Suprapubic skin (tissue), 4 donors: ENCODE data around the gene PTPRN2. TPM values are rescaled to one million over a fixed set of nuclear protein-coding genes. Genes with fewer than 3 reads are reported as not detected.
"Not testable (repeated sequence)": the region's sequence is repeated elsewhere in the genome, so short reads cannot be mapped to it uniquely, and the experiment has no call there.

Source experiments
- DNase-seq, 2 donors: peaks; one replicate each; pipeline ENCODE4 v3.0.0-alpha.2; 2019; ENCODE audit warnings: low spot score in 2 of 2
- H3K27ac ChIP-seq: fragments of 200-600 bp; sonication (generic); one replicate; pipeline ENCODE4 v1.5.1; 2019
- H3K27me3 ChIP-seq: fragments of 200-600 bp; sonication (generic); one replicate; pipeline ENCODE4 v1.5.1; 2019
- H3K36me3 ChIP-seq: fragments of 200-600 bp; sonication (generic); one replicate; pipeline ENCODE4 v1.5.1; 2019
- H3K4me1 ChIP-seq: fragments of 200-600 bp; sonication (generic); one replicate; pipeline ENCODE4 v1.5.1; 2019
- H3K4me3 ChIP-seq: fragments of 200-600 bp; sonication (generic); one replicate; pipeline ENCODE4 v1.5.1; 2019; ENCODE audit warnings: mild to moderate bottlenecking
- H3K9me3 ChIP-seq: fragments of 200-600 bp; sonication (generic); one replicate; pipeline ENCODE4 v1.5.1; 2019
- EP300 ChIP-seq: sonication (generic); formaldehyde crosslinking; IDR thresholded peaks from one replicate; pipeline ENCODE4 v1.6.1; 2017; ENCODE audit warnings: antibody characterized with exemption
- POLR2A ChIP-seq, 2 donors: fragments of 450-650 bp; IDR thresholded peaks; one replicate each; pipeline ENCODE4 v1.6.1; 2017; ENCODE audit warnings: antibody characterized with exemption in 2 of 2, mild to moderate bottlenecking in 2 of 2, moderate library complexity in 2 of 2
- POLR2AphosphoS5 ChIP-seq, 3 donors: sonication (generic); formaldehyde crosslinking; IDR thresholded peaks; one replicate each; pipeline ENCODE4 v1.6.1; 2017; ENCODE audit warnings: antibody characterized with exemption in 3 of 3
- WGBS: methylation state at CpG from one replicate; pipeline ENCODE4 v1.1.5; 2018; 5-methylcytosine and 5-hydroxymethylcytosine counted together
- total RNA-seq, 4 donors: library from RNA; depleted of rRNA; stranded (reverse); fragments of >200 nt; gene quantifications; one replicate each; pipeline ENCODE4 v1.1.0, GENCODE V29; 2016
- TF ChIP-seq, protein P1 (sequence below), 2 donors: fragments of 200-600 bp in 1 of 2; fragments of 450-650 bp in 1 of 2; sonication (generic) in 1 of 2; IDR thresholded peaks; one replicate each; pipeline ENCODE4 v1.5.1; 2016 to 2019; ENCODE audit warnings: antibody characterized with exemption in 2 of 2, mild to moderate bottlenecking in 1 of 2, moderate library complexity in 1 of 2

The PTPRN2 gene
- total RNA-seq, 4 donors from 2014 or later, result 0.23 to 1.8 (median 1.3) TPM

DNA sequence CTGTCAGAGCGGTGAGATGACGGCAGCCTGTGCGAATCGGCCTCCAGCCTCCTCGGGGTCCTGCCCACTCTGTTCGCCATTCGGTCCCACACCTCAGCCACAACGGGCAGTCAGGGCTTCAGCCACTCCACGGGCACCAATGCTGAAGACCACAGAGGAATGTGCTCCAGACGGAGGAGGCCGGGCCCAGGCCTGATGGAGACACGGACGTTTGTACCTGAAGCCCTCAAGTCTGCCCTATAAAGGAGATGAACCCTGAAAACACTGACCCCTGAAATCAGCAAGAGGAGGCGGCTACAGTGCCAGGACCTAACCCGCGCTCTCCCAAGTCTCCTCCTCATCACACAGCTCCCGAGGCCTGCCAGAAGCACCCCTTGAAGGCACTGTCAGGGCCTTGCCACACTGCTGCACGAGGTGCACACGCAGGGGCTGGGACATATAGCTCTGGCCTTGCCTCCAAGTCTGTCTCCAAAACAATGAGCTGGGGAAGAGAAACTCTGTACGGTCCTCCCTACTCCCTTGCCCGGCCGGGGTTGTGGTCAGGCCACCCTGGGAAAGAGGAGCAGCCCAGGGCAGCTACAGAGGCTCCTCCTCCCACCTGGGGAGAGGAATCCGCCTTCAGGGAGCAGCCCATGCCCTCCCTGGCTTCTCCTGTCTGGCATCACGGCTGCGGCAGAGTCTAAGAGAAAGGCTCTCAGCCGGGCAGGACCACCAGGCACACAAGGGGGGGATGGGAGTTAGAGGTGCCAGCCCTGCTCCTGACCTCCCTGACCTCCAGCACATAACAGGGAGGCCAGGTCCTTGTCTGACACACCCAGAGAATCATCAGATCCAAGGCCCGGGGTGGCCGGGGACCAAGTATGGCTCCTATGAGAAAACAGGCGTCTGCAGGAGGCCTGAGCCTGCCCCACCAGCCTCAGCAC is 310.1 kb downstream of the PTPRN2 start:
- peak; percentile 40 to 69 for DNase-seq
- H3K9me3 ChIP-seq, result no peaks in the 10 kb centered on the region
- no peaks in the 10 kb centered on the region for H3K36me3 ChIP-seq
- H3K4me3 ChIP-seq, result no peak overlapping the region
- peaks cover 5% of the 10 kb centered on the region for H3K27me3 ChIP-seq
- WGBS, result 83% methylated on average over 27 of the region's 29 CpGs
- no peak for TF ChIP-seq EP300
- TF ChIP-seq, protein P1, sequence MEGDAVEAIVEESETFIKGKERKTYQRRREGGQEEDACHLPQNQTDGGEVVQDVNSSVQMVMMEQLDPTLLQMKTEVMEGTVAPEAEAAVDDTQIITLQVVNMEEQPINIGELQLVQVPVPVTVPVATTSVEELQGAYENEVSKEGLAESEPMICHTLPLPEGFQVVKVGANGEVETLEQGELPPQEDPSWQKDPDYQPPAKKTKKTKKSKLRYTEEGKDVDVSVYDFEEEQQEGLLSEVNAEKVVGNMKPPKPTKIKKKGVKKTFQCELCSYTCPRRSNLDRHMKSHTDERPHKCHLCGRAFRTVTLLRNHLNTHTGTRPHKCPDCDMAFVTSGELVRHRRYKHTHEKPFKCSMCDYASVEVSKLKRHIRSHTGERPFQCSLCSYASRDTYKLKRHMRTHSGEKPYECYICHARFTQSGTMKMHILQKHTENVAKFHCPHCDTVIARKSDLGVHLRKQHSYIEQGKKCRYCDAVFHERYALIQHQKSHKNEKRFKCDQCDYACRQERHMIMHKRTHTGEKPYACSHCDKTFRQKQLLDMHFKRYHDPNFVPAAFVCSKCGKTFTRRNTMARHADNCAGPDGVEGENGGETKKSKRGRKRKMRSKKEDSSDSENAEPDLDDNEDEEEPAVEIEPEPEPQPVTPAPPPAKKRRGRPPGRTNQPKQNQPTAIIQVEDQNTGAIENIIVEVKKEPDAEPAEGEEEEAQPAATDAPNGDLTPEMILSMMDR (IDR thresholded peaks at IDR 0.05), result no peak
- no peak for TF ChIP-seq POLR2AphosphoS5 (IDR thresholded peaks at IDR 0.05)
- TF ChIP-seq POLR2A (IDR thresholded peaks at IDR 0.05), result no peak
- no peak overlapping the region for H3K27ac ChIP-seq
- H3K4me1 ChIP-seq, result no peaks in the 10 kb centered on the region

DNA sequence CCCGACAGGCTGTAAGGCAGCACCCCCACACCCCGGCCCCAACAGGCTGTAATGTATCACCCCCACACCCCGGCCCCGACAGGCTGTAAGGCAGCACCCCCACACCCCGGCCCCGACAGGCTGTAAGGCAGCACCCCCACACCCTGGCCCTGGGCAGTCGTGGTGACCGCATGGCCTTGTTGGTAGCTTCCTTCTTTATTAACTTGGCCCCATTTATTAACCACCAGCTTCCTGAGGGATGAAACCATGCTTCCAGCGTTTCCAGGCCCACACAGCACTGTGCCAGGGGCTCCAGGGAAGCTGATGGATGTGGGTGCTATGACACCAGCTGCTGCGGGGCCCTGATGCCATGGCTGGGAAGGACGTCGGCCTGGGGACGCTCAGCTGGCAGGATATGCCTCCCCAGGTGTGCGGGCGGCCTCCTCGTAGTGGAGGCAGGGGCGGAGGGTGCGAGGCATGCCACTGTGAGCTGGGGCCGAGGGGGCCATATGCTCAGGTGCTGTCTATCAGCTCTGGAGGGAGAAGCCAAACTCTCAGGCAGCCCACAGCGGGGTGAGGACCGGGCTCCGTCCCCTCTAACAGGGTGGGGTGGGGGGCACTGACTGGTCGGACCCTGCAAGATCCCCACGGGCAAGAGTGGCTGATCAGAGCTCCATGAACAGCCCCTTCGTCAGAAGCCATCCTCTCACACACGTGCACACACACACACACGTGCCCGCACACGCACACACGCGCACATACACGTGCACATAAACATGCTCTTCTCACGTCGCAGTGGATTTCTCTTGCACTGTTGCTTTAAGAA is 311.0 kb downstream of the PTPRN2 start:
- TF ChIP-seq POLR2AphosphoS5 (IDR thresholded peaks at IDR 0.05), result no peak
- TF ChIP-seq, protein P1 (IDR thresholded peaks at IDR 0.05), result no peak
- no peak for TF ChIP-seq EP300
- TF ChIP-seq POLR2A (IDR thresholded peaks at IDR 0.05), result no peak
- WGBS, result 81% methylated on average over 17 of the region's 34 CpGs
- no peaks in the 10 kb centered on the region for H3K4me1 ChIP-seq
- H3K27me3 ChIP-seq, result peaks cover 4% of the 10 kb centered on the region
- no peaks in the 10 kb centered on the region for H3K36me3 ChIP-seq
- DNase-seq, result peak; percentile 38 to 69
- H3K9me3 ChIP-seq, result no peaks in the 10 kb centered on the region
- no peak overlapping the region for H3K27ac ChIP-seq
- H3K4me3 ChIP-seq, result no peak overlapping the region

GRCh38 chr7:158275711-158276413 is 311.8 kb downstream of the PTPRN2 start:
- Histone ChIP-seq H3K4me3 (no peak overlapping the region), H3K36me3 (no peaks in the 10 kb centered on the region), H3K27me3 (peaks cover 4% of the 10 kb centered on the region), H3K9me3 (no peaks in the 10 kb centered on the region), H3K4me1 (no peaks in the 10 kb centered on the region), H3K27ac (no peak overlapping the region)
- WGBS, result 81% methylated on average over 20 of the region's 22 CpGs
- TF ChIP-seq POLR2AphosphoS5 (IDR thresholded peaks at IDR 0.05) (no peak), POLR2A (IDR thresholded peaks at IDR 0.05) (no peak), EP300 (no peak)
- TF ChIP-seq, protein P1 (IDR thresholded peaks at IDR 0.05), result no peak
- peak; percentile 28 to 52 for DNase-seq

DNA sequence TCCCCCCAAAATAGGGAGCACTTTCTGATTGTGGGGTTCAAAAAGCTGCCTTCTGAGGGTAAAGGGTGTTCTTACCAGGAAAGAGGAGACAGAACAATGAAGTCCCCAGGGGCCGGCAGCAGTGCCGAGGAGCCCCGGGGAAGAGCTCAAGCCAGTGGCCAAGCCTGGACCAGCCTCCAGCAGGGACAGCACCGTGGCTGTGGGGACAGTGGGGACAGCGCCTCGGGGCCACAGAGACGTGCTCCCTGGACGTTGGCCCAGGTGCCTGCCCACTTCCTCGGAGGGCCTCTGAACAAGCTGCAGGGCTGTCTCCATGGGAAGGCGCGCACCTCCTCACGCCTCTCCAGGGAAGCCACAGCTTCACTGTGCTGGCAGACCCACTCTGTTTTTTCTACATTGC is 312.6 kb downstream of the PTPRN2 start:
- peaks cover 4% of the 10 kb centered on the region for H3K27me3 ChIP-seq
- TF ChIP-seq POLR2AphosphoS5 (IDR thresholded peaks at IDR 0.05) (no peak), POLR2A (IDR thresholded peaks at IDR 0.05) (no peak), EP300 (no peak)
- H3K9me3 ChIP-seq, result no peaks in the 10 kb centered on the region
- 57% methylated on average over 5 of the region's 12 CpGs for WGBS
- H3K27ac ChIP-seq, result no peak overlapping the region
- no peaks in the 10 kb centered on the region for H3K4me1 ChIP-seq
- H3K4me3 ChIP-seq, result no peak overlapping the region
- DNase-seq, result peak; percentile 43 to 44
- no peaks in the 10 kb centered on the region for H3K36me3 ChIP-seq

DNA sequence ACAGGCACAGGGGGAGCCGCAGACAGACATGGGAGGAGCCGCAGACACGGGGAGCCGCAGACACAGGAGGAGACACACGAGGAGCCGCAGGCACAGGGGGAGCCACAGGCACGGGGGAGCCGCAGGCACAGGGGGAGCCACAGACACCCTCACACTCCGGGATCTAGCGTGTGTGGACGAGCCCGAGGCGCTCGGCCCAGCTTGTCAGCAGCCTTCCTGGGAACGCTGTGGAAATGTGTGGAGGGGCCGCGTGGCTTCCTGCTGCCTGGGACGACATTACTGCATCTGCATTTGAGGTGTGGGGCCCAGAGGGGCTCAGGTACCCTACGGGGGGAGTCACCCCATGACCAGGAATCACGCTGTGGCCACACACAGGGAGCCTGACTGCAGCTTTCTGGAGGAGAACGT is 313.2 kb downstream of the PTPRN2 start:
- H3K9me3 ChIP-seq, result no peaks in the 10 kb centered on the region
- H3K4me3 ChIP-seq, result no peak overlapping the region
- DNase-seq, result peak; percentile 48 to 75
- H3K27ac ChIP-seq, result no peak overlapping the region
- H3K27me3 ChIP-seq, result peaks cover 4% of the 10 kb centered on the region
- no peaks in the 10 kb centered on the region for H3K4me1 ChIP-seq
- TF ChIP-seq POLR2A (IDR thresholded peaks at IDR 0.05) (no peak), POLR2AphosphoS5 (IDR thresholded peaks at IDR 0.05) (no peak), EP300 (no peak)
- TF ChIP-seq, protein P1 (IDR thresholded peaks at IDR 0.05), result no peak
- 63% methylated on average over 16 of the region's 21 CpGs for WGBS
- H3K36me3 ChIP-seq, result no peaks in the 10 kb centered on the region

DNA sequence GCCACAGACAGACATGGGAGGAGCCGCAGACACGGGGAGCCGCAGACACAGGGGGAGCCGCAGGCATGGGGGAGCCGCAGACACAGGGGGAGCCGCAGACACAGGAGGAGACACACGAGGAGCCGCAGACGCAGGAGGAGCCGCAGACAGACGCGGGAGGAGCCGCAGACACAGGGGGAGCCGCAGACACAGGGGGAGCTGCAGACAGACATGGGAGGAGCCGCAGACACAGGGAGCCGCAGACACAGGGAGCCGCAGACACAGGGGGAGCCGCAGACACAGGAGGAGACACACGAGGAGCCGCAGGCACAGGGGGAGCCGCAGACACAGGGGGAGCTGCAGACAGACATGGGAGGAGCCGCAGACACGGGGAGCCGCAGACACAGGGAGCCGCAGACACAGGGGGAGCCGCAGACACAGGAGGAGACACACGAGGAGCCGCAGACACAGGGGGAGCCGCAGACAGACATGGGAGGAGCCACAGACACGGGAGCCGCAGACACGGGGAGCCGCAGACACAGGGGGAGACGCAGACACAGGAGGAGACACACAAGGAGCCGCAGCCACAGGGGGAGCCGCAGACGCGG is 313.8 kb downstream of the PTPRN2 start:
- H3K27me3 ChIP-seq, H3K9me3 ChIP-seq, H3K4me3 ChIP-seq, H3K27ac ChIP-seq, H3K4me1 ChIP-seq, H3K36me3 ChIP-seq: not testable (repeated sequence)
- 88% methylated on average over 35 of the region's 38 CpGs for WGBS
- peak; percentile 44 to 77 for DNase-seq
